ENCODE data around the gene MAEL. TPM values are rescaled to one million over a fixed set of nuclear protein-coding genes. Genes with fewer than 3 reads are reported as not detected.

Gene MAEL
- total and polyA plus RNA-seq, 2 of the 8 experiments (the other 6 are each of a cell fraction or from before 2014, with no cell fraction given) = 0.03 TPM; not detected in 1

- ChIA-PET CTCF (ENCODE audit: partially characterized antibody) (interaction anchor here (0.5 to 18.6 kb wide), 32 partner anchors 9 to 823 kb away, joined by 3 to 874 read pairs (median 4); partner anchors contain the start of genes ILDR2, STYXL2 and TADA1), POLR2A (ENCODE audit: partially characterized antibody) (interaction anchor here (1.4 kb wide), 1 partner anchor 183 kb away, joined by 4 read pairs; no protein-coding TSS in a partner anchor)
- peak overlapping the region; percentile 75 for H4K91ac ChIP-seq (replicated peaks; ENCODE audit: insufficient read length, low read length)
- peak overlapping the region; percentile 92 for H2AK5ac ChIP-seq (ENCODE audit: low read depth, low read length)
- no peak overlapping the region for H2BK120ac ChIP-seq (replicated peaks; ENCODE audit: low read depth, low read length)
- no peaks in the 10 kb centered on the region for H3K79me2 ChIP-seq (ENCODE audit: control insufficient read depth in 1 of 2, insufficient read depth in 2 of 2, low read length in 2 of 2)
- H3K23me2 ChIP-seq (ENCODE audit: low read depth, low read length) = peaks cover 8% of the 10 kb centered on the region
- WGBS, 2 experiments (ENCODE audit: extremely low coverage in 1 of 2, insufficient coverage in 1 of 2, insufficient read length in 1 of 2, insufficient replicate concordance in 2 of 2, low coverage in 1 of 2, low lambda C conversion rate in 2 of 2, missing lambda C conversion rate in 1 of 2) = 77 to 100% methylated on average over 1 to 10 of the region's 10 CpGs
- FAIRE-seq (no peak), DNase-seq (ENCODE audit: low read depth in 1 of 2, low spot score in 2 of 2) (no peak)
- H4K8ac ChIP-seq (ENCODE audit: extremely low read depth, insufficient read depth, low read length) = no peak overlapping the region
- H3K14ac ChIP-seq (ENCODE audit: insufficient read length) = no peak overlapping the region
- H2BK5ac ChIP-seq (ENCODE audit: low read depth, low read length) = no peak overlapping the region
- H3K56ac ChIP-seq (replicated peaks; ENCODE audit: insufficient read length, low read depth, low read length) = peak overlapping the region; percentile 100
- no peak overlapping the region for H2AFZ ChIP-seq (ENCODE audit: low read length)
- H2BK15ac ChIP-seq (ENCODE audit: low read length) = peak overlapping the region; percentile 88
- no peak overlapping the region for H3K4me3 ChIP-seq (ENCODE audit: extremely low read depth in 1 of 4, insufficient read depth in 2 of 4, low read depth in 3 of 4, low read length in 4 of 4)
- no peak overlapping the region for H4K5ac ChIP-seq (ENCODE audit: insufficient read length, low read depth, low read length)
- TF ChIP-seq ZNF274 (IDR thresholded peaks at IDR 0.05; ENCODE audit: borderline replicate concordance, extremely low read depth, low read length) = no peak
- TF ChIP-seq, protein P1, sequence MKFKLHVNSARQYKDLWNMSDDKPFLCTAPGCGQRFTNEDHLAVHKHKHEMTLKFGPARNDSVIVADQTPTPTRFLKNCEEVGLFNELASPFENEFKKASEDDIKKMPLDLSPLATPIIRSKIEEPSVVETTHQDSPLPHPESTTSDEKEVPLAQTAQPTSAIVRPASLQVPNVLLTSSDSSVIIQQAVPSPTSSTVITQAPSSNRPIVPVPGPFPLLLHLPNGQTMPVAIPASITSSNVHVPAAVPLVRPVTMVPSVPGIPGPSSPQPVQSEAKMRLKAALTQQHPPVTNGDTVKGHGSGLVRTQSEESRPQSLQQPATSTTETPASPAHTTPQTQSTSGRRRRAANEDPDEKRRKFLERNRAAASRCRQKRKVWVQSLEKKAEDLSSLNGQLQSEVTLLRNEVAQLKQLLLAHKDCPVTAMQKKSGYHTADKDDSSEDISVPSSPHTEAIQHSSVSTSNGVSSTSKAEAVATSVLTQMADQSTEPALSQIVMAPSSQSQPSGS (IDR thresholded peaks at IDR 0.05; ENCODE audit: low read length) = no peak
- TF ChIP-seq SP4 (IDR thresholded peaks at IDR 0.05; ENCODE audit: low read length) = no peak
- no peak for TF ChIP-seq PHF8 (conservative IDR thresholded peaks at IDR 0.05; ENCODE audit: low read depth, low read length)
- TF ChIP-seq RFX5 (IDR thresholded peaks at IDR 0.05; ENCODE audit: borderline replicate concordance, low read depth, low read length) = no peak
- no peak for TF ChIP-seq TEAD4 (IDR thresholded peaks at IDR 0.05; ENCODE audit: low read depth, low read length)
- TF ChIP-seq CBX8 (IDR thresholded peaks at IDR 0.05; ENCODE audit: borderline replicate concordance, low read depth, low read length) = no peak
- H3K23ac ChIP-seq (ENCODE audit: insufficient read length) = no peak overlapping the region
- H4K20me1 ChIP-seq (replicated peaks in 1 of 2; ENCODE audit: control insufficient read depth in 1 of 2, insufficient read depth in 2 of 2, low read length in 2 of 2) = peaks cover 0 to 7% of the 10 kb centered on the region in 2 experiments
- H3K4ac ChIP-seq (replicated peaks; ENCODE audit: insufficient read length, low read depth, low read length) = no peak overlapping the region
- H3K27me3 ChIP-seq (replicated peaks in 1 of 4; ENCODE audit: control insufficient read depth in 3 of 4, extremely low read depth in 1 of 4, insufficient read depth in 3 of 4, low read length in 3 of 4) = no peaks in the 10 kb centered on the region
- H2BK20ac ChIP-seq (ENCODE audit: low read length) = no peak overlapping the region
- no peaks in the 10 kb centered on the region for H3K36me3 ChIP-seq (ENCODE audit: control insufficient read depth in 2 of 4, insufficient read depth in 4 of 4, low read length in 3 of 4)
- H3K4me2 ChIP-seq (ENCODE audit: insufficient read depth in 1 of 2, low read depth in 2 of 2, low read length in 2 of 2) = no peak overlapping the region
- no peaks in the 10 kb centered on the region for H3K79me1 ChIP-seq (ENCODE audit: low read depth, low read length)
- no peak overlapping the region for H3K18ac ChIP-seq (ENCODE audit: extremely low read depth, low read length)
- H3K27ac ChIP-seq (ENCODE audit: low read depth, low read length) = no peak overlapping the region
- peak overlapping the region; percentile 65; the same call in 1 of the 2 replicates for H2BK12ac ChIP-seq (ENCODE audit: low read depth, low read length)
- peaks cover 0 to 8% (median 2%) of the 10 kb centered on the region in 4 experiments; a peak in 4 of 7 replicates for H3K4me1 ChIP-seq (replicated peaks in 1 of 4; ENCODE audit: control insufficient read depth in 3 of 4, insufficient read depth in 4 of 4, low read length in 3 of 4)
- no peak overlapping the region for H3K9ac ChIP-seq (replicated peaks in 1 of 4; ENCODE audit: extremely low read depth in 1 of 4, low read depth in 3 of 4, low read length in 3 of 4)
- H3K9me3 ChIP-seq (ENCODE audit: insufficient read depth in 2 of 2, low read depth in 1 of 2, low read length in 1 of 2) = no peaks in the 10 kb centered on the region
Observed at GRCh38 chr1:167056529-167057231, 67.6 kb downstream of the MAEL start.

Data from H1 (cell line).